KOPT-K1 (cell line): ENCODE results near the gene UBQLN4.

Source experiments
- H3K27ac ChIP-seq: fragments of 200-600 bp; sonication (generic); 2 replicates; pipeline ENCODE4 v1.5.1; 2016; ENCODE audit warnings: antibody characterized with exemption, mild to moderate bottlenecking, low read depth, low read length; ENCODE audit not compliant: poor library complexity, severe bottlenecking
- H3K36me3 ChIP-seq: fragments of 200-600 bp; sonication (generic); 2 replicates; pipeline ENCODE4 v1.5.1; 2017; ENCODE audit warnings: antibody characterized with exemption, mild to moderate bottlenecking, low read length, moderate library complexity; ENCODE audit not compliant: insufficient read depth
- H3K9me3 ChIP-seq: fragments of 200-600 bp; sonication (generic); 2 replicates; pipeline ENCODE4 v1.5.1; 2017; ENCODE audit warnings: antibody characterized with exemption, low read length, mild to moderate bottlenecking; ENCODE audit not compliant: insufficient read depth, poor library complexity, severe bottlenecking

The UBQLN4 gene

GRCh38 chr1:155993595-155993994, 60.0 kb downstream of the UBQLN4 start:
- Histone ChIP-seq H3K27ac (no peak overlapping the region), H3K36me3 (no peaks in the 10 kb centered on the region), H3K9me3 (no peaks in the 10 kb centered on the region)

- H3K9me3 ChIP-seq: no peaks in the 10 kb centered on the region
- no peak overlapping the region for H3K27ac ChIP-seq
- H3K36me3 ChIP-seq: no peaks in the 10 kb centered on the region
Measured at GRCh38 chr1:155990005-155990739, 63.4 kb downstream of the UBQLN4 start.

- Histone ChIP-seq H3K27ac (peak overlapping the region; percentile 4), H3K9me3 (no peaks in the 10 kb centered on the region), H3K36me3 (no peaks in the 10 kb centered on the region)
Measured at GRCh38 chr1:155989242-155990004, 64.2 kb downstream of the UBQLN4 start.
